GM13977 (cell line): ENCODE measurements around the gene EXOSC7.

Source experiments
- DNase-seq: peaks from one replicate; pipeline ENCODE4 v3.0.0; 2012; ENCODE audit warnings: low spot score
- CTCF ChIP-seq: IDR thresholded peaks from 2 replicates; pipeline ENCODE4 v1.5.1; 2012; ENCODE audit warnings: mild to moderate bottlenecking, control low read depth; ENCODE audit not compliant: insufficient read depth; ENCODE audit errors: extremely low read depth, missing control alignments
- in situ Hi-C: fragments of 300-500 bp; cut with MboI; formaldehyde crosslinking; loops from one replicate; pipeline ENCODE4 v1.12.0; 2022; ENCODE audit warnings: low sequenced_read_pairs, low pct_unique_long_range_greater_than_20kb, mixed read lengths, inconsistent platforms; ENCODE audit not compliant: unreplicated experiment

The EXOSC7 gene

GRCh38 chr3:44976002-44976815 lies at the start of gene EXOSC7, which contains the start of gene ZDHHC3:
Gene EXOSC7, plus strand, starts transcription at chr3:44976244. Its CDS starts 34 bp downstream, at chr3:44976278.
Gene ZDHHC3, minus strand, starts transcription at chr3:44976174. Its CDS starts 16,738 bp downstream, at chr3:44959436.
- in situ Hi-C loops, result no loop called here
- peak; percentile 96 for DNase-seq
- TF ChIP-seq CTCF, result no peak

GRCh38 chr3:44926921-44927320 lies 49.1 kb upstream of the EXOSC7 start:
- in situ Hi-C loops, result no loop called here
- DNase-seq, result no peak
- no peak for TF ChIP-seq CTCF

- TF ChIP-seq CTCF, result no peak
- in situ Hi-C loops, result no loop called here
- DNase-seq, result no peak
Measured at GRCh38 chr3:44927371-44927770, 48.7 kb upstream of the EXOSC7 start.

- in situ Hi-C loops, result no loop called here
- DNase-seq, result no peak
- no peak for TF ChIP-seq CTCF
Measured at GRCh38 chr3:44929782-44930181, 46.3 kb upstream of the EXOSC7 start.

GRCh38 chr3:44930911-44931310 lies 45.1 kb upstream of the EXOSC7 start:
- TF ChIP-seq CTCF, result no peak
- no peak for DNase-seq
- in situ Hi-C loops, result no loop called here

GRCh38 chr3:44931791-44932190 lies 44.3 kb upstream of the EXOSC7 start:
- no peak for DNase-seq
- in situ Hi-C loops, result no loop called here
- TF ChIP-seq CTCF, result no peak

- no peak for TF ChIP-seq CTCF
- in situ Hi-C loops, result no loop called here
- DNase-seq, result no peak
Measured at GRCh38 chr3:44932271-44932670, 43.8 kb upstream of the EXOSC7 start.
